GOT3 (cell line): Measurements from ENCODE around the gene CYP2C19.
"Not testable (repeated sequence)": the region's sequence is repeated elsewhere in the genome, so short reads cannot be mapped to it uniquely, and the experiment has no call there.

Source experiments
- DNase-seq: peaks from one replicate; lab custom pipeline; 2025; ENCODE audit warnings: mixed read lengths; lab: John Stamatoyannopoulos, UW

The CYP2C19 gene

GRCh38 chr10:94879214-94879613, 116.7 kb downstream of the CYP2C19 start:
- DNase-seq = no peak

DNA sequence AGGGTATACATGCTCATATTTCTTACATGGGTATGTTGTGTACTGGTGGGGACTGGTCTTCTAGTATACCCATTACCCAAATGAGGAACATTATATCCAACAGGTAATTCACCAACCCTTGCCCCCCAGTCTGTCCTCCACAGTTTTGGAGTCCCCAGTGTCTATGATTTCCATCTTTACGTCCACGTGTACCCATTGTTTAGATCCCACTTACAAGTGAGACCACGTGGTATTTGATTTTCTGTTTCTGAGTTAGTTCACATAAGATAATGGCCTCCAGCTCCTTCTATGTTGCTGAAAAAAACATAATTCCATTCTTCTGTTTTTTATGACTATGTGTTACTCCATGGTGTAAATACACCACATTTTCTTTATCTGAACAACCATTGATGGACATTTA, 126.6 kb downstream of the CYP2C19 start:
- no peak for DNase-seq

DNA sequence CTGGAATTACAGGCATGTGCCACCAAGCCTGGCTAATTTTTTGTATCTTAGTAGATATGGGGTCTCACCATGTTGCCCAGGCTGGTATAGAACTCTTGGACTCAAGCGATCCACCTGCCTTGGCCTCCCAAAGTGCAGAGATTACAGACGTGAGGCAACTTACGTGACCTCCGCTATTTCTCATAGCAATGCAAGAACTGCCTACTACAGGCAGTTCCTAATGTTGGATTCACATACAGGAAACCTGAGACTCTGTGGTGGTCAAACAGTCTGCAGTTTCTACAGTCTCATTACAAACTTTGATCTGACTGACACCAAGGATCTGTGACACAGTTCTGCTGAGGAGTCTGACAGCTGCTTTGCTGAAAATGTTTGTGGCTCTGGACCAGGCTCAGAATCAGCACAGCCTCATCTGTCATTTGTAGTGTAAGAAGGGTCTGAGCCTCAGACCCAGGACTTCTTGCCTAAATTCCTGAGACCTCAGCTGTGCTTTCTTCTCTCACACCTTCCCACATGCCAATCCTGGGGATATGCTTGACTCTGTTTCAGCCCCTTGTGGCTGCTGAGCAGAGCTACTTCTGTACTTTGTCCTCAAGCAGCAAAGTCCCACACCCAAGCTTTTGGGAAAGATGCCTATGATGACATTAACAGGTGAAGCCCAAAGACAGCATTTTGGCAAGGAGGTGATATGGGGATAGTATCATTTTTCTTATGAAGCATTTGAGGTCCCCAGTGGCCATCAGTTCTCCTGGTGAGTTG, 128.0 kb downstream of the CYP2C19 start:
- DNase-seq = no peak

DNA sequence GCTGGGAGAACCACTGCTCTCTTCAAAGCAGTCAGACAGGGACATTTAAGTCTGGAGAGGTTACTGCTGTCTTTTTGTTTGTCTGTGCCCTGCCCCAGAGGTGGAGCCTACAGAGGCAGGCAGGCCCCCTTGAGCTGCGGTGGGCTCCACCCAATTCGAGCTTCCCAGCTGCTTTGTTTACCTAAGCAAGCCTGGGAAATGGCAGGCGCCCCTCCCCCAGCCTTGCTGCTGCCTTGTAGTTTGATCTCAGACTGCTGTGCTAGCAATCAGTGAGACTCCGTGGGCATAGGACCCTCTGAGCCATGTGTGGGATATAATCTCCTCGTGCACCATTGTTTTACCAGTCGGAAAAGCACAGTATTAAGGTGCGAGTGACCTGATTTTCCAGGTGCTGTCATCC, 135.9 kb downstream of the CYP2C19 start:
- not testable (repeated sequence) for DNase-seq

DNA sequence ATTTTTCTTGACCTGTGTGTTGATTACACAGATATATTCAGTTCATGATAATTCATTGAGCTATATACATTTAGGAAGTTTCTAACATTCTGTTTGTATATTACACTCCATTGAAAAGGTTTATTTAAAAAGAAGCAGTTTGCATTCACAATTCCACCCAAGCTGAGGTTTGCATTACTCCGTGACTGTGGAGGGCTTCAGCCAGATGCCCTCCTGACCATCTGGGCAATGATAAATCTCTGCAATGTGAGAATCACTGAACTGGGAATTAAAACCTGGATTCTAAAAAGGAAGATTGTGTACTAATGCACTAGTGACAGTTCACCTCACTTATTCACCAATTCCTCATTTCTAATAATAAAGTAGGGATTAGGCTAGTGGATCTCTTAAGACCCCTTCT, 139.6 kb downstream of the CYP2C19 start:
- no peak for DNase-seq

- no peak for DNase-seq
These were observed 140.1 kb downstream of the CYP2C19 start for GRCh38 chr10:94902570-94902969.
